NCI-H524 (cell line): ENCODE data around the gene WFDC9.
"Not testable (repeated sequence)": the region's sequence is repeated elsewhere in the genome, so short reads cannot be mapped to it uniquely, and the experiment has no call there.

ENCODE experiments used
- DNase-seq, 2 experiments: peaks; one replicate each; lab custom pipeline; 2025; lab: John Stamatoyannopoulos, UW

WFDC9 gene

GRCh38 chr20:45631184-45631583 is at the start of gene WFDC9:
Gene WFDC9, minus strand, starts transcription at chr20:45631284. Its CDS starts 21,103 bp downstream, at chr20:45610181.
- no peak for DNase-seq

GRCh38 chr20:45679650-45680049 is 48.6 kb upstream of the WFDC9 start:
- DNase-seq = no peak

- DNase-seq = no peak
Measured at GRCh38 chr20:45672765-45673164, 41.7 kb upstream of the WFDC9 start.

GRCh38 chr20:45670139-45670538 is 39.1 kb upstream of the WFDC9 start, which contains the start of gene WFDC11:
Gene WFDC11, minus strand, starts transcription at chr20:45670239. Its CDS starts 19,639 bp downstream, at chr20:45650600.
- DNase-seq = no peak

- DNase-seq = not testable (repeated sequence)
Measured at GRCh38 chr20:45657038-45657437, 26.0 kb upstream of the WFDC9 start.

- not testable (repeated sequence) for DNase-seq
Measured at GRCh38 chr20:45651726-45652125, 20.6 kb upstream of the WFDC9 start.

GRCh38 chr20:45649312-45649863 is 18.3 kb upstream of the WFDC9 start:
- DNase-seq = no peak

- no peak for DNase-seq
Measured at GRCh38 chr20:45647441-45648050, 16.5 kb upstream of the WFDC9 start.

- no peak for DNase-seq
Measured at GRCh38 chr20:45646875-45647274, 15.8 kb upstream of the WFDC9 start.

- DNase-seq = not testable (repeated sequence)
Measured at GRCh38 chr20:45645869-45646268, 14.8 kb upstream of the WFDC9 start.

- not testable (repeated sequence) for DNase-seq
Measured at GRCh38 chr20:45641076-45641475, 10.0 kb upstream of the WFDC9 start.

GRCh38 chr20:45639687-45640086 is 8.6 kb upstream of the WFDC9 start:
- DNase-seq = no peak

GRCh38 chr20:45636513-45636912 is 5.4 kb upstream of the WFDC9 start:
- no peak for DNase-seq

- DNase-seq = no peak
Measured at GRCh38 chr20:45630371-45630770, 713 bp downstream of the WFDC9 start.

GRCh38 chr20:45629496-45630100 is 1.5 kb downstream of the WFDC9 start, which contains the start of gene WFDC10A:
Gene WFDC10A, plus strand, starts transcription at chr20:45629739. Its CDS starts 75 bp downstream, at chr20:45629814.
- DNase-seq = peak; percentile 2 to 53

- DNase-seq = no peak
Measured at GRCh38 chr20:45626540-45626939, 4.5 kb downstream of the WFDC9 start.

GRCh38 chr20:45621593-45621992 is 9.5 kb downstream of the WFDC9 start:
- no peak for DNase-seq

GRCh38 chr20:45617591-45617990 is 13.5 kb downstream of the WFDC9 start:
- no peak for DNase-seq

GRCh38 chr20:45612314-45612713 is 18.8 kb downstream of the WFDC9 start:
- no peak for DNase-seq

- no peak for DNase-seq
Measured at GRCh38 chr20:45611054-45611453, 20.0 kb downstream of the WFDC9 start.

GRCh38 chr20:45607810-45608209 is 23.3 kb downstream of the WFDC9 start:
- DNase-seq = no peak

GRCh38 chr20:45595235-45595634 is 35.8 kb downstream of the WFDC9 start:
- no peak for DNase-seq

GRCh38 chr20:45593498-45593897 is 37.6 kb downstream of the WFDC9 start:
- DNase-seq = no peak
